ENCODE data around the gene PDE8A.

PDE8A gene

GRCh38 chr15:84962955-84963354 lies 18.7 kb upstream of the PDE8A start:
- no peak overlapping the region for H3K4me3 ChIP-seq (ENCODE audit: low read depth, low read length)
- H3K27ac ChIP-seq, result no peak overlapping the region
- no peaks in the 10 kb centered on the region for H3K36me3 ChIP-seq
- H3K27me3 ChIP-seq (ENCODE audit: insufficient read depth, low read depth, severe bottlenecking), result no peaks in the 10 kb centered on the region
- peaks cover 10% of the 10 kb centered on the region for H3K9me3 ChIP-seq (ENCODE audit: severe bottlenecking)
- no peak for TF ChIP-seq CTCF (IDR thresholded peaks at IDR 0.05; ENCODE audit: low read depth, low read length)
- DNase-seq, result no peak

GRCh38 chr15:84967380-84967779 lies 14.3 kb upstream of the PDE8A start:
- TF ChIP-seq CTCF (IDR thresholded peaks at IDR 0.05; ENCODE audit: low read depth, low read length), result no peak
- no peak for DNase-seq
- H3K27ac ChIP-seq, result no peak overlapping the region
- H3K4me3 ChIP-seq (ENCODE audit: low read depth, low read length), result no peak overlapping the region
- peaks cover 10% of the 10 kb centered on the region for H3K9me3 ChIP-seq (ENCODE audit: severe bottlenecking)
- no peaks in the 10 kb centered on the region for H3K27me3 ChIP-seq (ENCODE audit: insufficient read depth, low read depth, severe bottlenecking)
- no peaks in the 10 kb centered on the region for H3K36me3 ChIP-seq

GRCh38 chr15:84968301-84968700 lies 13.4 kb upstream of the PDE8A start:
- Histone ChIP-seq H3K4me3 (ENCODE audit: low read depth, low read length) (no peak overlapping the region), H3K36me3 (no peaks in the 10 kb centered on the region), H3K27ac (no peak overlapping the region), H3K9me3 (ENCODE audit: severe bottlenecking) (peaks cover 10% of the 10 kb centered on the region), H3K27me3 (ENCODE audit: insufficient read depth, low read depth, severe bottlenecking) (no peaks in the 10 kb centered on the region)
- TF ChIP-seq CTCF (IDR thresholded peaks at IDR 0.05; ENCODE audit: low read depth, low read length), result no peak
- no peak for DNase-seq

- no peak for DNase-seq
- no peak overlapping the region for H3K27ac ChIP-seq
- TF ChIP-seq CTCF (IDR thresholded peaks at IDR 0.05; ENCODE audit: low read depth, low read length), result no peak
- H3K4me3 ChIP-seq (ENCODE audit: low read depth, low read length), result no peak overlapping the region
- no peaks in the 10 kb centered on the region for H3K36me3 ChIP-seq
- no peaks in the 10 kb centered on the region for H3K27me3 ChIP-seq (ENCODE audit: insufficient read depth, low read depth, severe bottlenecking)
- peaks cover 10% of the 10 kb centered on the region for H3K9me3 ChIP-seq (ENCODE audit: severe bottlenecking)
Measured at GRCh38 chr15:84969257-84969656, 12.4 kb upstream of the PDE8A start.

- no peak overlapping the region for H3K27ac ChIP-seq
- H3K36me3 ChIP-seq, result no peaks in the 10 kb centered on the region
- H3K9me3 ChIP-seq (ENCODE audit: severe bottlenecking), result peaks cover 7% of the 10 kb centered on the region
- no peaks in the 10 kb centered on the region for H3K27me3 ChIP-seq (ENCODE audit: insufficient read depth, low read depth, severe bottlenecking)
- DNase-seq, result no peak
- no peak overlapping the region for H3K4me3 ChIP-seq (ENCODE audit: low read depth, low read length)
- no peak for TF ChIP-seq CTCF (IDR thresholded peaks at IDR 0.05; ENCODE audit: low read depth, low read length)
Measured at GRCh38 chr15:84970843-84971242, 10.8 kb upstream of the PDE8A start.
